Trophoblast cell (in vitro differentiated cells and primary cell): Measurements from ENCODE around the gene GBP4. TPM values are rescaled to one million over a fixed set of nuclear protein-coding genes. Genes with fewer than 3 reads are reported as not detected.
A peak's percentile ranks its signal among the peaks of the same experiment; 100 is the strongest.
"Not testable (repeated sequence)": the region's sequence is repeated elsewhere in the genome, so short reads cannot be mapped to it uniquely, and the experiment has no call there.

Experiments
- DNase-seq, 2 donors: peaks; one replicate each; pipeline ENCODE4 v3.0.0-alpha.2; 2016
- H2AFZ ChIP-seq: 2 replicates; pipeline ENCODE4 v1.6.1; 2013; ENCODE audit warnings: low read length, moderate library complexity, mild to moderate bottlenecking; ENCODE audit not compliant: insufficient read depth, poor library complexity
- H2AK5ac ChIP-seq: 2 replicates; pipeline ENCODE4 v1.6.1; 2013; ENCODE audit warnings: mild to moderate bottlenecking, low read length
- H2BK120ac ChIP-seq: 2 replicates; pipeline ENCODE4 v1.6.1; 2013; ENCODE audit warnings: low read length, mild to moderate bottlenecking, moderate library complexity; ENCODE audit not compliant: insufficient read depth, poor library complexity
- H2BK12ac ChIP-seq: 2 replicates; pipeline ENCODE4 v1.6.1; 2013; ENCODE audit warnings: mild to moderate bottlenecking, low read length, moderate library complexity
- H2BK5ac ChIP-seq: 2 replicates; pipeline ENCODE4 v1.6.1; 2013; ENCODE audit warnings: low read length, low read depth, moderate library complexity, mild to moderate bottlenecking; ENCODE audit not compliant: poor library complexity
- H3K14ac ChIP-seq: 2 replicates; pipeline ENCODE4 v1.6.1; 2013; ENCODE audit warnings: mild to moderate bottlenecking, low read length
- H3K18ac ChIP-seq: 2 replicates; pipeline ENCODE4 v1.6.1; 2013; ENCODE audit warnings: mild to moderate bottlenecking, low read length
- H3K23ac ChIP-seq: 2 replicates; pipeline ENCODE4 v1.6.1; 2013; ENCODE audit warnings: low read length
- H3K27ac ChIP-seq: 2 replicates; pipeline ENCODE4 v1.5.1; 2013; ENCODE audit warnings: low read depth, mild to moderate bottlenecking, inconsistent platforms, low read length, moderate library complexity
- H3K27me3 ChIP-seq: 2 replicates; pipeline ENCODE4 v1.6.1; 2013; ENCODE audit warnings: inconsistent platforms, mild to moderate bottlenecking, low read length, moderate library complexity; ENCODE audit not compliant: insufficient read depth
- H3K36me3 ChIP-seq, 2 experiments: 1 replicate in 1 of 2; 2 replicates in 1 of 2; pipeline ENCODE4 v1.6.1; 2013; ENCODE audit warnings: low read length in 2 of 2, mild to moderate bottlenecking in 2 of 2, moderate library complexity in 1 of 2; ENCODE audit not compliant: insufficient read depth in 2 of 2, control insufficient read depth in 1 of 2
- H3K4ac ChIP-seq: 2 replicates; pipeline ENCODE4 v1.6.1; 2013; ENCODE audit warnings: low read depth, mild to moderate bottlenecking, low read length, moderate library complexity
- H3K4me1 ChIP-seq, 2 experiments: 1 replicate in 1 of 2; 2 replicates in 1 of 2; pipeline ENCODE4 v1.6.1; 2013; ENCODE audit warnings: low read length in 2 of 2, mild to moderate bottlenecking in 2 of 2, moderate library complexity in 1 of 2; ENCODE audit not compliant: insufficient read depth in 2 of 2, control insufficient read depth in 1 of 2
- H3K4me2 ChIP-seq: 2 replicates; pipeline ENCODE4 v1.6.1; 2013; ENCODE audit warnings: inconsistent platforms, mild to moderate bottlenecking, low read length, moderate library complexity
- H3K4me3 ChIP-seq: 2 replicates; pipeline ENCODE4 v1.5.1; 2013; ENCODE audit warnings: mild to moderate bottlenecking, low read depth, low read length, inconsistent platforms
- H3K79me1 ChIP-seq: one replicate; pipeline ENCODE4 v1.6.1; 2013; ENCODE audit warnings: low read length
- H3K79me2 ChIP-seq: 2 replicates; pipeline ENCODE4 v1.6.1; 2013; ENCODE audit warnings: low read length, mild to moderate bottlenecking; ENCODE audit not compliant: control insufficient read depth, insufficient read depth, poor library complexity
- H3K9ac ChIP-seq: 2 replicates; pipeline ENCODE4 v1.6.1; 2013; ENCODE audit warnings: mild to moderate bottlenecking, low read length
- H3K9me3 ChIP-seq: 2 replicates; pipeline ENCODE4 v1.6.1; 2013; ENCODE audit warnings: low read depth, mild to moderate bottlenecking, control low read depth, inconsistent platforms, low read length; ENCODE audit not compliant: insufficient read depth
- H4K12ac ChIP-seq: 2 replicates; pipeline ENCODE4 v1.6.1; 2013; ENCODE audit warnings: low read depth, mild to moderate bottlenecking, low read length, moderate library complexity
- H4K8ac ChIP-seq: 2 replicates; pipeline ENCODE4 v1.6.1; 2013; ENCODE audit warnings: low read depth, mild to moderate bottlenecking, low read length, moderate library complexity
- H4K91ac ChIP-seq: one replicate; pipeline ENCODE4 v1.6.1; 2013; ENCODE audit warnings: low read depth, mild to moderate bottlenecking, low read length, moderate library complexity
- WGBS: extraction: QIAGEN DNeasy Blood & Tissue Kit; methylation state at CpG from one replicate; pipeline ENCODE4 v1.1.7; 2013; ENCODE audit warnings: missing lambda C conversion rate; ENCODE audit not compliant: insufficient read length, insufficient coverage; ENCODE audit errors: extremely low coverage; 5-methylcytosine and 5-hydroxymethylcytosine counted together
- polyA plus RNA-seq: library from polyadenylated mRNA; stranded (reverse); fragments of 200-250 nt; gene quantifications from 2 replicates; pipeline ENCODE4 v1.2.3, GENCODE V29; 2013

GBP4 gene
- 0.04 TPM in 2 replicates for polyA plus RNA-seq

- peak within 1 kb of the TSS; percentile 74 for H2AK5ac ChIP-seq
- H3K9me3 ChIP-seq: no peaks in the 10 kb centered on the region
- no peak within 1 kb of the TSS for H3K4me2 ChIP-seq
- no peaks in the 10 kb centered on the region for H3K4me1 ChIP-seq
- no peak within 1 kb of the TSS for H3K4me3 ChIP-seq
- no peak within 1 kb of the TSS for H3K18ac ChIP-seq
- no peak within 1 kb of the TSS for H2BK5ac ChIP-seq
- H3K14ac ChIP-seq: no peak within 1 kb of the TSS
- no peaks in the 10 kb centered on the region for H3K79me1 ChIP-seq
- no peak within 1 kb of the TSS for H4K12ac ChIP-seq
- no peak within 1 kb of the TSS for H3K27ac ChIP-seq
- H3K9ac ChIP-seq: no peak within 1 kb of the TSS
- peak within 1 kb of the TSS; percentile 31 for H2BK12ac ChIP-seq
- H2AFZ ChIP-seq: no peak within 1 kb of the TSS
- H4K91ac ChIP-seq: peak within 1 kb of the TSS; percentile 24
- no peak within 1 kb of the TSS for H3K23ac ChIP-seq
- H3K27me3 ChIP-seq: no peaks in the 10 kb centered on the region
- H2BK120ac ChIP-seq: no peak within 1 kb of the TSS
- DNase-seq: peak in 1 of 2 donors; percentile 35
- no peak within 1 kb of the TSS for H4K8ac ChIP-seq
- no peaks in the 10 kb centered on the region for H3K79me2 ChIP-seq
- WGBS: no CpG with 5 or more reads among the region's 21 CpGs
- no peak within 1 kb of the TSS for H3K4ac ChIP-seq
- no peaks in the 10 kb centered on the region for H3K36me3 ChIP-seq
Measured at GRCh38 chr1:89198491-89199072, at the start of gene GBP4. GBP4 (minus strand) TSS chr1:89198942; CDS start chr1:89198834, 108 bp downstream.

- Histone ChIP-seq H3K79me1 (no peaks in the 10 kb centered on the region), H3K36me3 (no peaks in the 10 kb centered on the region), H3K14ac (no peak overlapping the region), H4K12ac (no peak overlapping the region), H3K4ac (no peak overlapping the region), H3K23ac (no peak overlapping the region), H2BK120ac (no peak overlapping the region), H2BK5ac (no peak overlapping the region), H4K8ac (no peak overlapping the region), H2AK5ac (no peak overlapping the region), H2BK12ac (no peak overlapping the region), H3K79me2 (no peaks in the 10 kb centered on the region), H2AFZ (no peak overlapping the region), H3K9me3 (no peaks in the 10 kb centered on the region), H4K91ac (no peak overlapping the region), H3K4me2 (no peak overlapping the region), H3K9ac (no peak overlapping the region), H3K27me3 (no peaks in the 10 kb centered on the region), H3K4me1 (no peaks in the 10 kb centered on the region), H3K18ac (no peak overlapping the region), H3K27ac (no peak overlapping the region), H3K4me3 (no peak overlapping the region)
- no peak for DNase-seq
- WGBS: no CpG with 5 or more reads among the region's 3 CpGs
Measured at GRCh38 chr1:89243046-89243445, 44.3 kb upstream of the GBP4 start.

- H2BK120ac ChIP-seq: no peak overlapping the region
- H3K18ac ChIP-seq: no peak overlapping the region
- no peak overlapping the region for H4K12ac ChIP-seq
- peaks cover 1% of the 10 kb centered on the region for H3K79me1 ChIP-seq
- no peaks in the 10 kb centered on the region for H3K36me3 ChIP-seq
- no peak overlapping the region for H4K91ac ChIP-seq
- H3K4me2 ChIP-seq: no peak overlapping the region
- H2BK12ac ChIP-seq: no peak overlapping the region
- no peak overlapping the region for H4K8ac ChIP-seq
- no peak overlapping the region for H2BK5ac ChIP-seq
- no CpG with 5 or more reads among the region's 1 CpG for WGBS
- H3K9me3 ChIP-seq: peaks cover 8% of the 10 kb centered on the region
- H2AFZ ChIP-seq: no peak overlapping the region
- H2AK5ac ChIP-seq: no peak overlapping the region
- no peak overlapping the region for H3K9ac ChIP-seq
- H3K79me2 ChIP-seq: no peaks in the 10 kb centered on the region
- no peak for DNase-seq
- H3K14ac ChIP-seq: no peak overlapping the region
- H3K4me3 ChIP-seq: no peak overlapping the region
- H3K27me3 ChIP-seq: no peaks in the 10 kb centered on the region
- H3K4ac ChIP-seq: no peak overlapping the region
- H3K27ac ChIP-seq: no peak overlapping the region
- no peaks in the 10 kb centered on the region for H3K4me1 ChIP-seq
- no peak overlapping the region for H3K23ac ChIP-seq
Measured at GRCh38 chr1:89221341-89221740, 22.6 kb upstream of the GBP4 start.

GRCh38 chr1:89219851-89220250 is 21.1 kb upstream of the GBP4 start:
- H3K4me2 ChIP-seq, H3K23ac ChIP-seq, DNase-seq, H2BK12ac ChIP-seq, H2AK5ac ChIP-seq, H3K36me3 ChIP-seq, H2BK120ac ChIP-seq, H3K79me2 ChIP-seq, H3K4me1 ChIP-seq, H4K12ac ChIP-seq, H3K27me3 ChIP-seq, H3K14ac ChIP-seq, H3K9me3 ChIP-seq, H2BK5ac ChIP-seq, H3K27ac ChIP-seq, H3K79me1 ChIP-seq, H3K18ac ChIP-seq, H4K91ac ChIP-seq, H2AFZ ChIP-seq, H3K9ac ChIP-seq, H3K4me3 ChIP-seq, H4K8ac ChIP-seq, H3K4ac ChIP-seq: not testable (repeated sequence)
